ENCODE data around the gene LGALS7. TPM values are rescaled to one million over a fixed set of nuclear protein-coding genes. Genes with fewer than 3 reads are reported as not detected.
"Not testable (repeated sequence)": the region's sequence is repeated elsewhere in the genome, so short reads cannot be mapped to it uniquely, and the experiment has no call there.

The LGALS7 gene
- total and polyA plus RNA-seq, 8 donors, result 1.7 to 1,381 (median 2.0) TPM; not detected in 5

GRCh38 chr19:38800577-38801347 is 27.4 kb upstream of the LGALS7 start:
- H3K27me3 ChIP-seq, result no peaks in the 10 kb centered on the region
- WGBS, 5 donors, result 86 to 95% (median 94%) methylated on average over 5 of the region's 5 CpGs

GRCh38 chr19:38799104-38799503 is 25.8 kb upstream of the LGALS7 start:
- no peaks in the 10 kb centered on the region for H3K9me3 ChIP-seq
- H3K27ac ChIP-seq, result peak overlapping the region in 1 of 5 donors; percentile 50
- H3K4me3 ChIP-seq, result no peak overlapping the region
- DNase-seq, result no peak
- TF ChIP-seq POLR2AphosphoS5 (IDR thresholded peaks at IDR 0.05) (no peak), POLR2A (IDR thresholded peaks at IDR 0.05) (no peak), CTCF (IDR thresholded peaks at IDR 0.05) (no peak), EP300 (IDR thresholded peaks at IDR 0.05) (no peak)
- intact Hi-C loops (cut with DNase I; ENCODE audit: low total_unique reads), result no loop called here
- peaks cover 0 to 30% (median 28%) of the 10 kb centered on the region in 4 donors for H3K36me3 ChIP-seq
- 69 to 83% (median 78%) methylated on average over 10 of the region's 10 CpGs for WGBS, 5 donors
- H3K4me1 ChIP-seq, result peaks cover 0 to 6% (median 0%) of the 10 kb centered on the region in 4 donors
- H3K27me3 ChIP-seq, result no peaks in the 10 kb centered on the region

More at GRCh38 chr19:38800577-38801347, 27.4 kb upstream of the LGALS7 start:
- Histone ChIP-seq H3K27ac (no peak overlapping the region), H3K36me3 (peaks cover 0 to 37% (median 31%) of the 10 kb centered on the region in 4 donors), H3K9me3 (no peaks in the 10 kb centered on the region), H3K4me1 (peaks cover 0 to 9% (median 0%) of the 10 kb centered on the region in 4 donors), H3K4me3 (no peak overlapping the region)
- no peak for DNase-seq
- no peak for TF ChIP-seq POLR2AphosphoS5 (IDR thresholded peaks at IDR 0.05)
- no peak for TF ChIP-seq CTCF (IDR thresholded peaks at IDR 0.05)
- TF ChIP-seq EP300 (IDR thresholded peaks at IDR 0.05), result no peak
- no peak for TF ChIP-seq POLR2A (IDR thresholded peaks at IDR 0.05)
- intact Hi-C loops (cut with DNase I; ENCODE audit: low total_unique reads), result no loop called here

DNA sequence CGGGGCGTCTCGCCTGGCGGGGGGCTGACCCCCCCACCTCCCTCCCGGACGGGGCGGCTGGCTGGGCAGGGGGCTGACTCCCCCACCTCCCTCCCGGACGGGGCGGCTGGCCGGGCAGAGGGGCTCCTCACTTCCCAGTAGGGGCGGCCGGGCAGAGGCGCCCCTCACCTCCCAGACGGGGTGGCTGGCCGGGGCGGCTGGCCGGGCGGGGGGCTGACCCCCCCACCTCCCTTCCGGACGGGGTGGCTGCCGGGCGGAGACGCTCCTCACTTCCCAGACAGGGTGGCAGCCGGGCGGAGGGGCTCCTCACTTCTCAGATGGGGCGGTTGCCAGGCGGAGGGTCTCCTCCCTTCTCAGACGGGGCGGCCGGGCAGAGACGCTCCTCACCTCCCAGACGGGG is 24.5 kb upstream of the LGALS7 start:
- WGBS, 5 donors, result 89 to 96% (median 91%) methylated on average over 13 to 27 of the region's 33 CpGs; no CpG with 5 or more reads in 2 of the 5 donors
- H3K4me3 ChIP-seq; H3K9me3 ChIP-seq; H3K27ac ChIP-seq; DNase-seq; H3K4me1 ChIP-seq; H3K27me3 ChIP-seq; intact Hi-C loops (cut with DNase I; ENCODE audit: low total_unique reads): not testable (repeated sequence)
- peaks cover 0 to 19% (median 19%) of the 10 kb centered on the region in 4 donors for H3K36me3 ChIP-seq

- H3K4me3 ChIP-seq, result no peak overlapping the region
- TF ChIP-seq POLR2AphosphoS5 (IDR thresholded peaks at IDR 0.05) (no peak), CTCF (IDR thresholded peaks at IDR 0.05) (no peak), EP300 (IDR thresholded peaks at IDR 0.05) (no peak), POLR2A (IDR thresholded peaks at IDR 0.05) (no peak)
- H3K36me3 ChIP-seq, result peaks cover 0 to 5% (median 4%) of the 10 kb centered on the region in 4 donors
- no peak overlapping the region for H3K27ac ChIP-seq
- intact Hi-C loops (cut with DNase I; ENCODE audit: low total_unique reads), result no loop called here
- no peaks in the 10 kb centered on the region for H3K27me3 ChIP-seq
- DNase-seq, result no peak
- H3K4me1 ChIP-seq, result peaks cover 0 to 12% (median 7%) of the 10 kb centered on the region in 4 donors
- no peaks in the 10 kb centered on the region for H3K9me3 ChIP-seq
- WGBS, 5 donors, result 42 to 92% (median 72%) methylated on average over 2 of the region's 2 CpGs
These were observed 22.8 kb upstream of the LGALS7 start for GRCh38 chr19:38796154-38796553.

GRCh38 chr19:38795549-38795948 is 22.2 kb upstream of the LGALS7 start:
- TF ChIP-seq CTCF (IDR thresholded peaks at IDR 0.05), result no peak
- no peak for TF ChIP-seq POLR2AphosphoS5 (IDR thresholded peaks at IDR 0.05)
- H3K4me1 ChIP-seq, result peaks cover 0 to 12% (median 7%) of the 10 kb centered on the region in 4 donors
- peaks cover 0 to under 1% (median 0%) of the 10 kb centered on the region in 4 donors for H3K36me3 ChIP-seq
- H3K27ac ChIP-seq, result no peak overlapping the region
- WGBS, 5 donors, result 90 to 96% (median 93%) methylated on average over 4 of the region's 4 CpGs
- intact Hi-C loops (cut with DNase I; ENCODE audit: low total_unique reads), result no loop called here
- H3K4me3 ChIP-seq, result no peak overlapping the region
- no peaks in the 10 kb centered on the region for H3K9me3 ChIP-seq
- no peak for DNase-seq
- H3K27me3 ChIP-seq, result no peaks in the 10 kb centered on the region
